ENCODE measurements around the gene DDIAS. TPM values are rescaled to one million over a fixed set of nuclear protein-coding genes. Genes with fewer than 3 reads are reported as not detected.
"Not testable (repeated sequence)": the region's sequence is repeated elsewhere in the genome, so short reads cannot be mapped to it uniquely, and the experiment has no call there.

Gene DDIAS
- total RNA-seq, 1 experiment from 2014 or later = 17.1 TPM

DNA sequence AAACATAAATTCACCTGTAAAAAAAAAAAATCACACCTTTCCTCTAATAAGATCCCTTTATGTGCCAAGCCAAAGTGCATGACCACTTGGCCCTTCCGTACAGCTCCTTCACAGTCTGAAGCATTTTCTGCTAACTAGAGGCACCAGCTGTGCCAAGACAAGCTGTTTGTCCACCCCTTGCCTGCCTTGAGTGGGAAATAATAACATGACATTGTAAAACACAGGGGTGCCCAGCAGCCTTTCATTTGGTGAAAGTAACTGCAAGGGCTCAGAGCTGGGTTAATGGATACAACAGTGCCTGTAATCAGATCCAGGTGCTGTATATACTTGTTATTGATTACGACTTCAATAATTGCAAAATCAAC, 59.2 kb downstream of the DDIAS start (continued):
- TF ChIP-seq YY1 (IDR thresholded peaks at IDR 0.05; ENCODE audit: extremely low read depth, insufficient replicate concordance, low read depth, low read length) = no peak
- no peak for TF ChIP-seq EZH2phosphoT487 (IDR thresholded peaks at IDR 0.05; ENCODE audit: borderline replicate concordance)

- RAD21 ChIA-PET (ENCODE audit: low non-redundant PET in 1 of 2, low total read pairs in 2 of 2, uncharacterized antibody in 2 of 2, unreplicated experiment in 2 of 2); H3K79me2 ChIP-seq (ENCODE audit: insufficient read depth, low read length); H3K4me2 ChIP-seq (ENCODE audit: low read length); H2AFZ ChIP-seq (ENCODE audit: low read depth, low read length, poor library complexity, severe bottlenecking); H3K9me3 ChIP-seq (ENCODE audit: control insufficient read depth in 1 of 2, insufficient read depth in 1 of 2, low read depth in 1 of 2, low read length in 2 of 2); H3K36me3 ChIP-seq (ENCODE audit: control insufficient read depth in 1 of 2, insufficient read depth in 2 of 2, low read length in 2 of 2); DNase-seq (ENCODE audit: low read depth, low spot score); H3K4me1 ChIP-seq (ENCODE audit: control insufficient read depth in 1 of 2, insufficient read depth in 2 of 2, low read length in 2 of 2); H3K27ac ChIP-seq (ENCODE audit: low read depth, low read length); ATAC-seq; H3K9ac ChIP-seq (ENCODE audit: low read length); CTCF ChIA-PET; H3K9me2 ChIP-seq (ENCODE audit: insufficient read depth); intact Hi-C loops (cut with micrococcal nuclease); H3K4me3 ChIP-seq (replicated peaks in 1 of 2; ENCODE audit: low read depth in 1 of 2, low read length in 2 of 2); H3K27me3 ChIP-seq (ENCODE audit: insufficient read depth, low read length); BruUV-seq (replicated peaks); POLR2A ChIA-PET; H4K20me1 ChIP-seq (ENCODE audit: insufficient read depth): not testable (repeated sequence)
Measured at GRCh38 chr11:82962021-82962420, 60.5 kb downstream of the DDIAS start.

- Histone ChIP-seq H3K4me2 (ENCODE audit: low read length) (no peak overlapping the region), H3K4me1 (ENCODE audit: control insufficient read depth in 1 of 2, insufficient read depth in 2 of 2, low read length in 2 of 2) (no peaks in the 10 kb centered on the region), H3K9me2 (ENCODE audit: insufficient read depth) (no peaks in the 10 kb centered on the region; the same call in 1 of the 2 replicates), H3K9ac (ENCODE audit: low read length) (no peak overlapping the region), H3K79me2 (ENCODE audit: insufficient read depth, low read length) (no peaks in the 10 kb centered on the region), H3K36me3 (ENCODE audit: control insufficient read depth in 1 of 2, insufficient read depth in 2 of 2, low read length in 2 of 2) (no peaks in the 10 kb centered on the region), H3K9me3 (ENCODE audit: control insufficient read depth in 1 of 2, insufficient read depth in 1 of 2, low read depth in 1 of 2, low read length in 2 of 2) (no peaks in the 10 kb centered on the region), H3K4me3 (replicated peaks in 1 of 2; ENCODE audit: low read depth in 1 of 2, low read length in 2 of 2) (no peak overlapping the region), H2AFZ (ENCODE audit: low read depth, low read length, poor library complexity, severe bottlenecking) (no peak overlapping the region), H4K20me1 (ENCODE audit: insufficient read depth) (no peaks in the 10 kb centered on the region), H3K27me3 (ENCODE audit: insufficient read depth, low read length) (no peaks in the 10 kb centered on the region), H3K27ac (ENCODE audit: low read depth, low read length) (no peak overlapping the region)
- ChIA-PET POLR2A (no interaction called here), RAD21 (ENCODE audit: low non-redundant PET in 1 of 2, low total read pairs in 2 of 2, uncharacterized antibody in 2 of 2, unreplicated experiment in 2 of 2) (no interaction called here), CTCF (no interaction called here)
- BruUV-seq (replicated peaks) = no TSS peak
- intact Hi-C loops (cut with micrococcal nuclease) = no loop called here
- no peak for ATAC-seq
- no peak for DNase-seq (ENCODE audit: low read depth, low spot score)
- TF ChIP-seq POLR2AphosphoS5 (IDR thresholded peaks at IDR 0.05; ENCODE audit: low read depth, low read length) (no peak), JUND (IDR thresholded peaks at IDR 0.05) (no peak), POLR2A (IDR thresholded peaks at IDR 0.05; ENCODE audit: borderline replicate concordance, extremely low read depth, insufficient read depth, insufficient read length) (no peak), ATF3 (IDR thresholded peaks at IDR 0.05) (no peak), CTCF (IDR thresholded peaks at IDR 0.05 in 2 of 3, conservative IDR thresholded peaks at IDR 0.05 in 1 of 3; ENCODE audit: borderline replicate concordance in 1 of 3, insufficient read depth in 1 of 3, low read depth in 2 of 3, low read length in 2 of 3) (no peak), ZNF274 (IDR thresholded peaks at IDR 0.05; ENCODE audit: low read depth, low read length) (no peak), TCF7L2 (IDR thresholded peaks at IDR 0.05; ENCODE audit: borderline replicate concordance, extremely low read depth, insufficient read depth, insufficient read length) (no peak), YY1 (IDR thresholded peaks at IDR 0.05; ENCODE audit: extremely low read depth, insufficient replicate concordance, low read depth, low read length) (no peak), CEBPB (IDR thresholded peaks at IDR 0.05; ENCODE audit: low read depth) (no peak)
- TF ChIP-seq, protein P1, sequence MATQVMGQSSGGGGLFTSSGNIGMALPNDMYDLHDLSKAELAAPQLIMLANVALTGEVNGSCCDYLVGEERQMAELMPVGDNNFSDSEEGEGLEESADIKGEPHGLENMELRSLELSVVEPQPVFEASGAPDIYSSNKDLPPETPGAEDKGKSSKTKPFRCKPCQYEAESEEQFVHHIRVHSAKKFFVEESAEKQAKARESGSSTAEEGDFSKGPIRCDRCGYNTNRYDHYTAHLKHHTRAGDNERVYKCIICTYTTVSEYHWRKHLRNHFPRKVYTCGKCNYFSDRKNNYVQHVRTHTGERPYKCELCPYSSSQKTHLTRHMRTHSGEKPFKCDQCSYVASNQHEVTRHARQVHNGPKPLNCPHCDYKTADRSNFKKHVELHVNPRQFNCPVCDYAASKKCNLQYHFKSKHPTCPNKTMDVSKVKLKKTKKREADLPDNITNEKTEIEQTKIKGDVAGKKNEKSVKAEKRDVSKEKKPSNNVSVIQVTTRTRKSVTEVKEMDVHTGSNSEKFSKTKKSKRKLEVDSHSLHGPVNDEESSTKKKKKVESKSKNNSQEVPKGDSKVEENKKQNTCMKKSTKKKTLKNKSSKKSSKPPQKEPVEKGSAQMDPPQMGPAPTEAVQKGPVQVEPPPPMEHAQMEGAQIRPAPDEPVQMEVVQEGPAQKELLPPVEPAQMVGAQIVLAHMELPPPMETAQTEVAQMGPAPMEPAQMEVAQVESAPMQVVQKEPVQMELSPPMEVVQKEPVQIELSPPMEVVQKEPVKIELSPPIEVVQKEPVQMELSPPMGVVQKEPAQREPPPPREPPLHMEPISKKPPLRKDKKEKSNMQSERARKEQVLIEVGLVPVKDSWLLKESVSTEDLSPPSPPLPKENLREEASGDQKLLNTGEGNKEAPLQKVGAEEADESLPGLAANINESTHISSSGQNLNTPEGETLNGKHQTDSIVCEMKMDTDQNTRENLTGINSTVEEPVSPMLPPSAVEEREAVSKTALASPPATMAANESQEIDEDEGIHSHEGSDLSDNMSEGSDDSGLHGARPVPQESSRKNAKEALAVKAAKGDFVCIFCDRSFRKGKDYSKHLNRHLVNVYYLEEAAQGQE (IDR thresholded peaks at IDR 0.05; ENCODE audit: low read depth) = no peak
Measured at GRCh38 chr11:82967381-82967780, 65.8 kb downstream of the DDIAS start.

Measured in HCT116 (cell line).